Right ventricle myocardium superior (tissue), 1 donor: ENCODE results near the gene ACOT8. TPM values are rescaled to one million over a fixed set of nuclear protein-coding genes. Genes with fewer than 3 reads are reported as not detected.
A peak's percentile ranks its signal among the peaks of the same experiment; 100 is the strongest.
"Not testable (repeated sequence)": the region's sequence is repeated elsewhere in the genome, so short reads cannot be mapped to it uniquely, and the experiment has no call there.

Source experiments
- ATAC-seq: fragments of 200-7000 bp; cut with Tn5 transposase; one replicate; pipeline ENCODE4 v1.9.1; 2020; ENCODE audit warnings: mild to moderate bottlenecking; ENCODE audit not compliant: poor library complexity
- DNase-seq: peaks from one replicate; pipeline ENCODE4 v3.0.0-alpha.2; 2020
- intact Hi-C: fragments of 100-400 bp; cut with DNase I; formaldehyde crosslinking; loops from one replicate; pipeline ENCODE4 v1.11.2; 2022
- long read RNA-seq: library from polyadenylated mRNA; unstranded; transcript quantifications from one replicate; pipeline ENCODE4 v2.0.0, GENCODE V29; 2021
- total RNA-seq: library from RNA; stranded (reverse); fragmentation: NEBNext Ultra II Directional; extraction: Animal tissue kit (Norgen Biotek cat#: 25700); gene quantifications from one replicate; pipeline ENCODE4 v1.2.1, GENCODE V29; 2021
- donor health status: DM: no; HTN: yes; CAD: no; lungs with severe emphysema.

ACOT8 gene
- 28.1 TPM for total RNA-seq
- long read RNA-seq, transcript ACOT8-201 (6 exons, 1,168 nt), result major isoform, 43 of 59 reads
- long read RNA-seq, partial matches to known transcripts, result 3 of 59 reads
- long read RNA-seq, other reads (novel, unspliced or antisense), result 8 of 59 reads

- peak; percentile 99 for ATAC-seq
- DNase-seq, result peak; percentile 93
- intact Hi-C loops, result no loop called here
Measured at GRCh38 chr20:45857114-45857881, at the start of gene ACOT8, which contains the start of gene ZSWIM3. TSS of gene ACOT8 (minus strand) at chr20:45857392. CDS start at chr20:45857315, 77 bp downstream. TSS of gene ZSWIM3 (plus strand) at chr20:45857614. CDS start at chr20:45857826, 212 bp downstream.

GRCh38 chr20:45905505-45906079 is 48.4 kb upstream of the ACOT8 start:
- intact Hi-C loops, result no loop called here
- ATAC-seq (no peak), DNase-seq (no peak)

GRCh38 chr20:45904583-45905504 is 47.7 kb upstream of the ACOT8 start:
- DNase-seq (no peak), ATAC-seq (no peak)
- intact Hi-C loops, result no loop called here

- DNase-seq, result no peak
- intact Hi-C loops, result no loop called here
Measured at GRCh38 chr20:45902199-45902701, 45.1 kb upstream of the ACOT8 start.

GRCh38 chr20:45901332-45901731 is 44.1 kb upstream of the ACOT8 start:
- intact Hi-C loops, DNase-seq, ATAC-seq: not testable (repeated sequence)

More at GRCh38 chr20:45902199-45902701, 45.1 kb upstream of the ACOT8 start:
- no peak for ATAC-seq

- ATAC-seq, result no peak
Measured at GRCh38 chr20:45899046-45899835, 42.0 kb upstream of the ACOT8 start.

GRCh38 chr20:45898285-45898684 is 41.1 kb upstream of the ACOT8 start:
- no peak for DNase-seq
- intact Hi-C loops, result no loop called here

More at GRCh38 chr20:45899046-45899835, 42.0 kb upstream of the ACOT8 start:
- DNase-seq, result no peak
- intact Hi-C loops, result no loop called here

GRCh38 chr20:45897692-45898091 is 40.5 kb upstream of the ACOT8 start:
- no peak for ATAC-seq
- DNase-seq, result no peak
- intact Hi-C loops, result no loop called here

More at GRCh38 chr20:45898285-45898684, 41.1 kb upstream of the ACOT8 start:
- no peak for ATAC-seq

GRCh38 chr20:45897289-45897688 is 40.1 kb upstream of the ACOT8 start:
- intact Hi-C loops, result no loop called here
- ATAC-seq (no peak), DNase-seq (no peak)

- no peak for ATAC-seq
- intact Hi-C loops, result no loop called here
- no peak for DNase-seq
Measured at GRCh38 chr20:45896641-45897161, 39.5 kb upstream of the ACOT8 start.

GRCh38 chr20:45894797-45895196 is 37.6 kb upstream of the ACOT8 start:
- DNase-seq, result no peak
- no peak for ATAC-seq
- intact Hi-C loops, result loop anchor here (5.0 kb wide), 1 partner anchor 38 kb away; the partner anchor contains the start of gene PCIF1

- DNase-seq (no peak), ATAC-seq (no peak)
- intact Hi-C loops, result loop anchor here (5.0 kb wide), 1 partner anchor 38 kb away; the partner anchor contains the start of gene PCIF1
Measured at GRCh38 chr20:45893831-45894230, 36.6 kb upstream of the ACOT8 start.

- intact Hi-C loops, result loop anchor here (5.0 kb wide), 1 partner anchor 39 kb away; the partner anchor contains the start of gene PCIF1
- DNase-seq, result no peak
- ATAC-seq, result no peak
Measured at GRCh38 chr20:45892828-45893500, 35.8 kb upstream of the ACOT8 start.

GRCh38 chr20:45892049-45892825 is 35.0 kb upstream of the ACOT8 start:
- intact Hi-C loops, result loop anchor here (5.0 kb wide), 1 partner anchor 40 kb away; the partner anchor contains the start of gene PCIF1
- DNase-seq (no peak), ATAC-seq (peak; percentile 16)

- intact Hi-C loops, result loop anchor here (5.0 kb wide), 1 partner anchor 41 kb away; the partner anchor contains the start of gene PCIF1
- ATAC-seq, result peak; percentile 90
- peak; percentile 97 for DNase-seq
Measured at GRCh38 chr20:45890985-45891983, 34.1 kb upstream of the ACOT8 start, which contains the start of the genes CTSA and NEURL2. TSS of gene CTSA (plus strand) at chr20:45891335. CDS start at chr20:45891569, 234 bp downstream. TSS of gene NEURL2 (minus strand) at chr20:45891208. CDS start at chr20:45890991, 217 bp downstream.
